ENCODE measurements around the gene PTGER3.

DNA sequence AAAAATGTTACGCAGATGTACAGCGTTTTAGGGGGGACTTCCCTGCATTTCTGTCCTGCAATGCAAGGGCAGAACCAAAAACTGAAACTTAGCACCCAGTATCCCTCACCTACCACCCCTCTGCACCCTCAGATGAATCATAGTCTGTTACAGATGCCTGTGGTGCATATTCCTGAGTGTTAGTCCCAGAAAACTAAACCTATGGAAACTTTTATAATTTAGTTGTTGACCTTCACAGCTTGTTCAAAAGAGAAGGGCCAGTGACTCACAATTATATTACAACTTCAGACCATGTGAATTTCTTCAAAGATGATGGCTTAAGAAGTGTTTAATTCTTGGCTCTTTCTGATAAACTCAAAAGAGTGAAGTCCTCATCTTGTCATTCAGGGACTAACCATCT lies 5.8 kb downstream of the PTGER3 start:
- TF ChIP-seq, protein P1, sequence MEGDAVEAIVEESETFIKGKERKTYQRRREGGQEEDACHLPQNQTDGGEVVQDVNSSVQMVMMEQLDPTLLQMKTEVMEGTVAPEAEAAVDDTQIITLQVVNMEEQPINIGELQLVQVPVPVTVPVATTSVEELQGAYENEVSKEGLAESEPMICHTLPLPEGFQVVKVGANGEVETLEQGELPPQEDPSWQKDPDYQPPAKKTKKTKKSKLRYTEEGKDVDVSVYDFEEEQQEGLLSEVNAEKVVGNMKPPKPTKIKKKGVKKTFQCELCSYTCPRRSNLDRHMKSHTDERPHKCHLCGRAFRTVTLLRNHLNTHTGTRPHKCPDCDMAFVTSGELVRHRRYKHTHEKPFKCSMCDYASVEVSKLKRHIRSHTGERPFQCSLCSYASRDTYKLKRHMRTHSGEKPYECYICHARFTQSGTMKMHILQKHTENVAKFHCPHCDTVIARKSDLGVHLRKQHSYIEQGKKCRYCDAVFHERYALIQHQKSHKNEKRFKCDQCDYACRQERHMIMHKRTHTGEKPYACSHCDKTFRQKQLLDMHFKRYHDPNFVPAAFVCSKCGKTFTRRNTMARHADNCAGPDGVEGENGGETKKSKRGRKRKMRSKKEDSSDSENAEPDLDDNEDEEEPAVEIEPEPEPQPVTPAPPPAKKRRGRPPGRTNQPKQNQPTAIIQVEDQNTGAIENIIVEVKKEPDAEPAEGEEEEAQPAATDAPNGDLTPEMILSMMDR (conservative IDR thresholded peaks at IDR 0.05; ENCODE audit: low read depth, low read length) = no peak
- TF ChIP-seq EZH2 (IDR thresholded peaks at IDR 0.05; ENCODE audit: borderline replicate concordance, low read depth, low read length, poor library complexity, severe bottlenecking) = no peak
